OCI-LY1 (cell line): ENCODE data around the gene GOLGA8B.
"Not testable (repeated sequence)": the region's sequence is repeated elsewhere in the genome, so short reads cannot be mapped to it uniquely, and the experiment has no call there.

Experiments used
- H2AFZ ChIP-seq: fragments of 200-600 bp; sonication (generic), shearing (Covaris generic); 2 replicates; pipeline ENCODE4 v1.6.0; 2014; ENCODE audit warnings: antibody characterized with exemption, mild to moderate bottlenecking, low read length
- H3F3A ChIP-seq: fragments of 200-600 bp; sonication (generic), shearing (Covaris generic); 2 replicates; pipeline ENCODE4 v1.6.0; 2014; ENCODE audit warnings: mild to moderate bottlenecking, antibody characterized with exemption, low read length, moderate library complexity; ENCODE audit not compliant: insufficient read depth
- H3K27ac ChIP-seq: fragments of 200-600 bp; sonication (generic); 2 replicates; pipeline ENCODE4 v1.5.1; 2014; ENCODE audit warnings: low read length, mixed run types, mild to moderate bottlenecking, low read depth; ENCODE audit not compliant: poor library complexity, severe bottlenecking
- H3K27me3 ChIP-seq: fragments of 200-600 bp; sonication (generic); 2 replicates; pipeline ENCODE4 v1.6.0; 2014; ENCODE audit warnings: antibody characterized with exemption, mild to moderate bottlenecking, low read length, moderate library complexity; ENCODE audit not compliant: insufficient read depth
- H3K36me3 ChIP-seq: fragments of 200-600 bp; sonication (generic); 2 replicates; pipeline ENCODE4 v1.6.1; 2014; ENCODE audit warnings: mild to moderate bottlenecking, antibody characterized with exemption, low read length, moderate library complexity, mixed read lengths; ENCODE audit not compliant: insufficient read depth
- H3K4me1 ChIP-seq: fragments of 200-600 bp; sonication (generic); 2 replicates; pipeline ENCODE4 v1.5.1; 2014; ENCODE audit warnings: mild to moderate bottlenecking, low read length, moderate library complexity; ENCODE audit not compliant: insufficient read depth, severe bottlenecking
- H3K4me2 ChIP-seq: fragments of 200-600 bp; sonication (generic), shearing (Covaris generic); 2 replicates; pipeline ENCODE4 v1.6.1; 2014; ENCODE audit warnings: low read length
- H3K4me3 ChIP-seq: fragments of 200-600 bp; sonication (generic); 2 replicates; pipeline ENCODE4 v1.5.1; 2014; ENCODE audit warnings: low read length, low read depth, mild to moderate bottlenecking, mixed read lengths; ENCODE audit not compliant: poor library complexity, severe bottlenecking
- H3K79me2 ChIP-seq: fragments of 200-600 bp; shearing (Covaris generic); 2 replicates; pipeline ENCODE4 v1.6.1; 2016; ENCODE audit warnings: mixed run types, low read length, mixed read lengths; ENCODE audit not compliant: insufficient read depth
- H3K9ac ChIP-seq: fragments of 200-600 bp; sonication (generic), shearing (Covaris generic); 2 replicates; pipeline ENCODE4 v1.6.1; 2014; ENCODE audit warnings: mild to moderate bottlenecking, low read length, mixed read lengths
- H3K9me2 ChIP-seq: fragments of 200-600 bp; sonication (generic), shearing (Covaris generic); 2 replicates; pipeline ENCODE4 v1.6.1; 2014; ENCODE audit warnings: low read depth, mild to moderate bottlenecking, low read length, mixed read lengths
- H3K9me3 ChIP-seq: fragments of 200-600 bp; shearing (Covaris generic); 2 replicates; pipeline ENCODE4 v1.6.1; 2014; ENCODE audit warnings: low read length, mixed read lengths
- H4K20me1 ChIP-seq: fragments of 200-600 bp; sonication (generic), shearing (Covaris generic); 2 replicates; pipeline ENCODE4 v1.6.0; 2016; ENCODE audit warnings: mild to moderate bottlenecking, low read length; ENCODE audit not compliant: insufficient read depth

Gene GOLGA8B

GRCh38 chr15:34567174-34567573 lies 16.3 kb downstream of the GOLGA8B start:
- H3K4me1 ChIP-seq, H3F3A ChIP-seq, H3K4me2 ChIP-seq, H3K36me3 ChIP-seq, H3K4me3 ChIP-seq, H3K9me2 ChIP-seq, H3K27me3 ChIP-seq, H4K20me1 ChIP-seq, H3K9ac ChIP-seq, H2AFZ ChIP-seq, H3K79me2 ChIP-seq, H3K27ac ChIP-seq, H3K9me3 ChIP-seq: not testable (repeated sequence)

- H3K36me3 ChIP-seq, H3K9ac ChIP-seq, H3K79me2 ChIP-seq, H3K27me3 ChIP-seq, H2AFZ ChIP-seq, H3K9me3 ChIP-seq, H3K4me3 ChIP-seq, H3K9me2 ChIP-seq, H3F3A ChIP-seq, H3K4me1 ChIP-seq, H3K4me2 ChIP-seq, H4K20me1 ChIP-seq, H3K27ac ChIP-seq: not testable (repeated sequence)
Measured at GRCh38 chr15:34564711-34565110, 18.7 kb downstream of the GOLGA8B start.

GRCh38 chr15:34560814-34561213 lies 22.6 kb downstream of the GOLGA8B start:
- not testable (repeated sequence) for H3K4me1 ChIP-seq, H3K79me2 ChIP-seq, H2AFZ ChIP-seq, H3K36me3 ChIP-seq, H3K27ac ChIP-seq, H3K4me2 ChIP-seq, H3K4me3 ChIP-seq, H3K27me3 ChIP-seq, H3F3A ChIP-seq, H3K9me2 ChIP-seq, H3K9me3 ChIP-seq, H4K20me1 ChIP-seq, H3K9ac ChIP-seq

- H3K36me3 ChIP-seq, H3K9me3 ChIP-seq, H3K9ac ChIP-seq, H3K4me2 ChIP-seq, H3K4me3 ChIP-seq, H4K20me1 ChIP-seq, H3K27me3 ChIP-seq, H3K4me1 ChIP-seq, H3F3A ChIP-seq, H3K9me2 ChIP-seq, H3K27ac ChIP-seq, H2AFZ ChIP-seq, H3K79me2 ChIP-seq: not testable (repeated sequence)
Measured at GRCh38 chr15:34559764-34560163, 23.7 kb downstream of the GOLGA8B start.

- not testable (repeated sequence) for H4K20me1 ChIP-seq, H3K4me2 ChIP-seq, H3K27me3 ChIP-seq, H3F3A ChIP-seq, H3K9me2 ChIP-seq, H2AFZ ChIP-seq, H3K9me3 ChIP-seq, H3K79me2 ChIP-seq, H3K9ac ChIP-seq, H3K4me3 ChIP-seq, H3K4me1 ChIP-seq, H3K36me3 ChIP-seq, H3K27ac ChIP-seq
Measured at GRCh38 chr15:34555162-34555561, 28.3 kb downstream of the GOLGA8B start.

GRCh38 chr15:34554716-34555115 lies 28.7 kb downstream of the GOLGA8B start:
- not testable (repeated sequence) for H3K27me3 ChIP-seq, H3K9me3 ChIP-seq, H3K4me2 ChIP-seq, H3K9me2 ChIP-seq, H3K4me3 ChIP-seq, H3K9ac ChIP-seq, H2AFZ ChIP-seq, H3K27ac ChIP-seq, H3K36me3 ChIP-seq, H3K79me2 ChIP-seq, H4K20me1 ChIP-seq, H3K4me1 ChIP-seq, H3F3A ChIP-seq

- not testable (repeated sequence) for H2AFZ ChIP-seq, H3K27ac ChIP-seq, H3K4me3 ChIP-seq
Measured at GRCh38 chr15:34554126-34554525, 29.3 kb downstream of the GOLGA8B start.

GRCh38 chr15:34550129-34550528 lies 33.3 kb downstream of the GOLGA8B start:
- H3K9me2 ChIP-seq: not testable (repeated sequence)

More at GRCh38 chr15:34554126-34554525, 29.3 kb downstream of the GOLGA8B start:
- not testable (repeated sequence) for H4K20me1 ChIP-seq, H3K9me3 ChIP-seq, H3F3A ChIP-seq, H3K9me2 ChIP-seq, H3K27me3 ChIP-seq, H3K9ac ChIP-seq, H3K36me3 ChIP-seq, H3K79me2 ChIP-seq, H3K4me2 ChIP-seq, H3K4me1 ChIP-seq

More at GRCh38 chr15:34550129-34550528, 33.3 kb downstream of the GOLGA8B start:
- H3K27me3 ChIP-seq, H3K9ac ChIP-seq, H3K4me1 ChIP-seq, H3K4me2 ChIP-seq, H4K20me1 ChIP-seq, H3F3A ChIP-seq, H3K4me3 ChIP-seq, H3K27ac ChIP-seq, H3K36me3 ChIP-seq, H3K9me3 ChIP-seq, H2AFZ ChIP-seq, H3K79me2 ChIP-seq: not testable (repeated sequence)
